Natural killer cell (primary cell): ENCODE data around the gene CSPG5. TPM values are rescaled to one million over a fixed set of nuclear protein-coding genes. Genes with fewer than 3 reads are reported as not detected.
A peak's percentile ranks its signal among the peaks of the same experiment; 100 is the strongest.

Experiments used
- ATAC-seq, 3 donors: fragments of 150-1000 bp in 2 of 3; fragments of 200-7000 bp in 1 of 3; cut with Tn5 transposase; 1 replicate in 1 of 3; 2 replicates in 2 of 3; pipeline ENCODE4 v1.10.0; 2021; ENCODE audit warnings: mild to moderate bottlenecking in 2 of 3, moderate library complexity in 2 of 3
- DNase-seq, 2 donors: peaks; one replicate each; pipeline versions ENCODE4 v3.0.0 to v3.0.0-alpha.2; 2013 to 2021; ENCODE audit warnings: mixed read lengths in 1 of 2
- H3K27ac ChIP-seq: one replicate; pipeline ENCODE4 v1.5.1; 2013; ENCODE audit warnings: mild to moderate bottlenecking, low read length
- H3K27me3 ChIP-seq: one replicate; pipeline ENCODE4 v1.6.1; 2013; ENCODE audit warnings: low read length; ENCODE audit not compliant: control insufficient read depth, insufficient read depth
- H3K36me3 ChIP-seq: one replicate; pipeline ENCODE4 v1.6.1; 2013; ENCODE audit warnings: low read length; ENCODE audit not compliant: control insufficient read depth, insufficient read depth
- H3K4me1 ChIP-seq: one replicate; pipeline ENCODE4 v1.6.1; 2013; ENCODE audit warnings: low read length; ENCODE audit not compliant: control insufficient read depth, insufficient read depth
- H3K4me3 ChIP-seq: one replicate; pipeline ENCODE4 v1.5.1; 2013; ENCODE audit warnings: low read length
- H3K9me3 ChIP-seq: one replicate; pipeline ENCODE4 v1.6.1; 2013; ENCODE audit warnings: low read length; ENCODE audit not compliant: control insufficient read depth, insufficient read depth
- H3K27ac Mint-ChIP-seq, 2 donors: one replicate each; pipeline ENCODE4 v1.8.0; 2022; ENCODE audit warnings: mild to moderate bottlenecking in 2 of 2, mixed read lengths in 2 of 2, moderate library complexity in 1 of 2
- H3K27me3 Mint-ChIP-seq, 2 donors: one replicate each; pipeline ENCODE4 v1.8.0; 2022; ENCODE audit warnings: low read depth in 2 of 2, mixed read lengths in 2 of 2
- H3K36me3 Mint-ChIP-seq: one replicate; pipeline ENCODE4 v1.8.0; 2022; ENCODE audit warnings: mixed read lengths
- H3K4me1 Mint-ChIP-seq, 2 donors: one replicate each; pipeline ENCODE4 v1.8.0; 2022; ENCODE audit warnings: mixed read lengths in 2 of 2
- H3K4me3 Mint-ChIP-seq: one replicate; pipeline ENCODE4 v1.8.0; 2022; ENCODE audit warnings: mild to moderate bottlenecking, moderate library complexity, mixed read lengths
- H3K9me3 Mint-ChIP-seq, 2 donors: one replicate each; pipeline ENCODE4 v1.8.0; 2022; ENCODE audit warnings: mixed read lengths in 2 of 2
- WGBS: methylation state at CpG from one replicate; pipeline ENCODE4 v1.1.7; 2013; ENCODE audit warnings: missing lambda C conversion rate; ENCODE audit not compliant: insufficient coverage; 5-methylcytosine and 5-hydroxymethylcytosine counted together
- intact Hi-C: fragments of 100-400 bp; cut with micrococcal nuclease; formaldehyde crosslinking; loops from one replicate; pipeline ENCODE4 v1.14.2; 2022
- total RNA-seq, 4 donors: library from RNA; stranded (reverse); fragments of 120-200 nt in 1 of 4; gene quantifications; one replicate each; pipeline versions ENCODE4 v1.2.3 to v1.2.4, GENCODE V29; 2013 to 2022
- TF ChIP-seq, protein P1 (sequence below): fragments of 200-600 bp; IDR thresholded peaks from one replicate; pipeline ENCODE4 v1.8.0; 2022; ENCODE audit warnings: antibody characterized with exemption

The CSPG5 gene
- total RNA-seq, 3 donors from 2014 or later (not counting 1 experiment from before 2014, with no cell fraction given) = 0.07 to 0.63 (median 0.23) TPM

DNA sequence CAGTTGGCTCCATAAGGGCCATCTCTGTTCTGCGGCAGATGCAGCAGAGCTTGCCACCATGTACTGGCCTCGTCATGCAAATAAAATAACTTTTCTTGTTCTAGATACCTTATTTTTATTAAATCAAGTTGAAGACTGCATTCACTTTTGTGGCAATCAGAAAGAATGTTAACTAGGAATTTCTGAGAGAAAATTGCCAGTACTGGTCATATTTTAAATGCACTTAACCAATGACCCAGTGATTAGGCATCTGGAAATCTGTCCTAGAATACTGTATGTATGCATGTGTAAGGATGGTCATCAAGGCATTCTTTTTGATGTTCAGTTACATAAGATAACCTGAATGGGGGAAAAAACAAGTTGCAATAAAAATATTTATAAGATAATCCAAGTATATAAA is 34.2 kb upstream of the CSPG5 start:
- H3K27me3 ChIP-seq = no peaks in the 10 kb centered on the region
- intact Hi-C loops = no loop called here
- TF ChIP-seq, protein P1, sequence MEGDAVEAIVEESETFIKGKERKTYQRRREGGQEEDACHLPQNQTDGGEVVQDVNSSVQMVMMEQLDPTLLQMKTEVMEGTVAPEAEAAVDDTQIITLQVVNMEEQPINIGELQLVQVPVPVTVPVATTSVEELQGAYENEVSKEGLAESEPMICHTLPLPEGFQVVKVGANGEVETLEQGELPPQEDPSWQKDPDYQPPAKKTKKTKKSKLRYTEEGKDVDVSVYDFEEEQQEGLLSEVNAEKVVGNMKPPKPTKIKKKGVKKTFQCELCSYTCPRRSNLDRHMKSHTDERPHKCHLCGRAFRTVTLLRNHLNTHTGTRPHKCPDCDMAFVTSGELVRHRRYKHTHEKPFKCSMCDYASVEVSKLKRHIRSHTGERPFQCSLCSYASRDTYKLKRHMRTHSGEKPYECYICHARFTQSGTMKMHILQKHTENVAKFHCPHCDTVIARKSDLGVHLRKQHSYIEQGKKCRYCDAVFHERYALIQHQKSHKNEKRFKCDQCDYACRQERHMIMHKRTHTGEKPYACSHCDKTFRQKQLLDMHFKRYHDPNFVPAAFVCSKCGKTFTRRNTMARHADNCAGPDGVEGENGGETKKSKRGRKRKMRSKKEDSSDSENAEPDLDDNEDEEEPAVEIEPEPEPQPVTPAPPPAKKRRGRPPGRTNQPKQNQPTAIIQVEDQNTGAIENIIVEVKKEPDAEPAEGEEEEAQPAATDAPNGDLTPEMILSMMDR = no peak
- Mint-ChIP-seq H3K4me3 (no peak overlapping the region), H3K27ac (peak overlapping the region in 1 of 2 donors; percentile 12), H3K27me3 (no peaks in the 10 kb centered on the region), H3K4me1 (no peaks in the 10 kb centered on the region), H3K9me3 (no peaks in the 10 kb centered on the region), H3K36me3 (peaks cover 12% of the 10 kb centered on the region)
- DNase-seq (no peak), ATAC-seq (no peak)
- H3K36me3 ChIP-seq = peaks cover 52% of the 10 kb centered on the region
- no peak overlapping the region for H3K4me3 ChIP-seq
- H3K27ac ChIP-seq = no peak overlapping the region
- H3K4me1 ChIP-seq = no peaks in the 10 kb centered on the region
- no peaks in the 10 kb centered on the region for H3K9me3 ChIP-seq
- 97% methylated on average over 2 of the region's 2 CpGs for WGBS

DNA sequence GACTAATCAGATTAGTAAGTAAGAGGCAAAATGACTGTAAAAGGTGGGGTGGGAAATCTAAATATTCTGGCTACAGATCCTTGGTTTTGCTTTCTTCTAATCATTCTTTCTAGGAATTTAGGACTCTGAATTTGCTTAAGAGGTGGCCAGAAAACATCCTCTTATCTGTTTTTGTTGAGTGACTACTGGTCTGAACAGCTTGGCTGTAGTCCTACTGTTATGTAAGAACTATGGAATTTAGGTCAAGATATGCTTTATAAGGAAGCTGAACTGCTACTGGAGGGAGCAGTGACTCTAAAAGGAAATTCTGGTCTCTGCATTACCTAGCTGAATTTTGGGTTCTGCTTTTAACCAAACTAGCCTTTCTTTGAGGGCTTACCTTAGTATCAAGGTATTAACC is 33.5 kb upstream of the CSPG5 start:
- Histone ChIP-seq H3K36me3 (peaks cover 51% of the 10 kb centered on the region), H3K27me3 (no peaks in the 10 kb centered on the region), H3K4me1 (no peaks in the 10 kb centered on the region), H3K4me3 (no peak overlapping the region), H3K27ac (no peak overlapping the region), H3K9me3 (no peaks in the 10 kb centered on the region)
- intact Hi-C loops = no loop called here
- H3K27me3 Mint-ChIP-seq = no peaks in the 10 kb centered on the region
- H3K9me3 Mint-ChIP-seq = no peaks in the 10 kb centered on the region
- DNase-seq (no peak), ATAC-seq (no peak)
- H3K27ac Mint-ChIP-seq = peak overlapping the region; percentile 3 to 12
- TF ChIP-seq, protein P1 = no peak
- peaks cover 5% of the 10 kb centered on the region for H3K36me3 Mint-ChIP-seq
- no peaks in the 10 kb centered on the region for H3K4me1 Mint-ChIP-seq
- H3K4me3 Mint-ChIP-seq = no peak overlapping the region

DNA sequence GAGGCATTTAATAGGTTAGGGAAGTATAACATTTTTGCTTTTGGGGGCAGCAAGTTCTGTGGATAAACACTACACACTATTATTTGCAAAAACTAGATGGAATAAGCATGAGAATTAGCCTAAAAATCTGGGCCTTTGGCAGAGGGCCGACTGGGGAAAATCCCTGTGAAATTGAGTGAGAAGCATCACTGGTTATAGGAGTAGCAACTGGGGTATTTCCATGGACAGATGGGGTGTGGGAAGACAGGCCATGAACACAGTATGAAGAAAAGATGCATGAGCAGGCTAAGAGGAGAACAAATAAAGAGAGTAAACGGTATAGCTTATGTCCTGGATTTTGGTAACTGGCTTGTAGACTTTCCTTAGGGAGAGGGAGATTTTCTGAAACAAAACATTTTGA is 32.9 kb upstream of the CSPG5 start:
- intact Hi-C loops = no loop called here
- H3K27ac ChIP-seq = no peak overlapping the region
- H3K36me3 Mint-ChIP-seq = no peaks in the 10 kb centered on the region

DNA sequence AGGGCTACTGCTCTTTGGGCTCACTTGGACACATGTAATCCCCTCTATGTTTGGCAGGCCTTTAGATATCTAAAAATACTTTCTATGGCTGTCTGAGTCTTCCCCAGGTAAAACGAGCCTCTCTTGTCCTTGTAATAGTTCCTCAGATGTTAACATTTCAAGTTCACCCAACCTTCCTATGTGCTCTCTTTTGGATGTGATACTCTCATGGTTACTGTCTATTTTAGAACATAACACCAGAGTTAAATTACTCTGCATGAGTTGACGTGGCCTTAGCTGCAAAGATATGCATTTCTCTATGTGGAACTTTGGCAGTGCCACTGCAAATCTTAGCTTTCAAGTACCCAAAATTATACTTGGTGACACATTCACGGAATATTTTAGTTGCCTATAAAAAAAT is 31.9 kb upstream of the CSPG5 start:
- TF ChIP-seq, protein P1 = no peak
- intact Hi-C loops = no loop called here
- H3K27me3 ChIP-seq = no peaks in the 10 kb centered on the region
- Mint-ChIP-seq H3K9me3 (no peaks in the 10 kb centered on the region), H3K27ac (peak overlapping the region; percentile 3 to 67), H3K4me1 (no peaks in the 10 kb centered on the region), H3K27me3 (no peaks in the 10 kb centered on the region), H3K36me3 (no peaks in the 10 kb centered on the region), H3K4me3 (no peak overlapping the region)
- no peaks in the 10 kb centered on the region for H3K9me3 ChIP-seq
- 95% methylated on average over 2 of the region's 3 CpGs for WGBS
- ATAC-seq = no peak
- H3K4me1 ChIP-seq = no peaks in the 10 kb centered on the region
- H3K4me3 ChIP-seq = no peak overlapping the region
- DNase-seq = no peak
- peaks cover 57% of the 10 kb centered on the region for H3K36me3 ChIP-seq
- H3K27ac ChIP-seq = no peak overlapping the region

More for the DNA sequence above, 32.9 kb upstream of the CSPG5 start:
- Mint-ChIP-seq H3K9me3 (no peaks in the 10 kb centered on the region), H3K27ac (peak overlapping the region; percentile 3 to 12), H3K4me3 (no peak overlapping the region), H3K4me1 (no peaks in the 10 kb centered on the region), H3K27me3 (no peaks in the 10 kb centered on the region)
- TF ChIP-seq, protein P1 = no peak
- no peak for DNase-seq
- no peaks in the 10 kb centered on the region for H3K4me1 ChIP-seq
- peaks cover 49% of the 10 kb centered on the region for H3K36me3 ChIP-seq
- ATAC-seq = no peak
- no peak overlapping the region for H3K4me3 ChIP-seq
- no peaks in the 10 kb centered on the region for H3K9me3 ChIP-seq
- 95% methylated on average over 2 of the region's 2 CpGs for WGBS
- H3K27me3 ChIP-seq = no peaks in the 10 kb centered on the region
